GM12878 (cell line): ENCODE measurements around the gene RHOF. TPM values are rescaled to one million over a fixed set of nuclear protein-coding genes. Genes with fewer than 3 reads are reported as not detected.

Experiments
- ATAC-seq: fragments of 200-7000 bp; cut with Tn5 transposase; 3 replicates; pipeline ENCODE4 v1.9.1; 2020; ENCODE audit warnings: mild to moderate bottlenecking, moderate library complexity
- BruUV-seq: library from RNA; stranded (reverse); fragments of 400-500 nt; replicated peaks from 2 replicates; lab custom pipeline; 2021; lab: Mats Ljungman, UMichigan
- CTCF ChIA-PET: fragments of 300-600 bp; sonication (Branson Sonifier 250); formaldehyde crosslinking; extraction: SDS; loops from one replicate; lab custom pipeline; 2021; ENCODE audit warnings: inconsistent platforms; lab: Yijun Ruan, JAX
- POLR2A ChIA-PET: fragments of 350-600 bp; formaldehyde crosslinking; extraction: SDS; loops from one replicate; lab custom pipeline; 2021; ENCODE audit warnings: inconsistent platforms; lab: Charles Lee
- RAD21 ChIA-PET: fragments of 300-600 bp; sonication (Branson Sonifier 250); formaldehyde crosslinking; loops from one replicate; lab custom pipeline; 2023; ENCODE audit warnings: antibody characterized with exemption; ENCODE audit not compliant: unreplicated experiment; lab: Charles Lee
- SMC1A ChIA-PET: fragments of 300-600 bp; sonication (Branson Sonifier 250); formaldehyde crosslinking; loops from one replicate; lab custom pipeline; 2023; ENCODE audit not compliant: unreplicated experiment, uncharacterized antibody; lab: Charles Lee
- DNase-seq: peaks from one replicate; pipeline ENCODE4 v3.0.0-alpha.2; 2011; ENCODE audit warnings: low read depth, low spot score
- FAIRE-seq: peaks from 3 replicates; lab custom pipeline; 2011; peaks lifted over from hg19 to GRCh38; lab: Jason Lieb, UNC
- H2AFZ ChIP-seq: 2 replicates; pipeline ENCODE4 v1.6.0; 2011; ENCODE audit warnings: low read depth, low read length, control low read depth; ENCODE audit not compliant: control insufficient read depth
- H3K27ac ChIP-seq: 2 replicates; pipeline ENCODE4 v1.5.1; 2011; ENCODE audit warnings: control low read depth; ENCODE audit not compliant: control insufficient read depth, insufficient read depth
- H3K27me3 ChIP-seq, 2 experiments: replicated peaks in 1 of 2; 2 replicates each; pipeline versions ENCODE4 v1.6.0 to v1.6.1; 2011; ENCODE audit warnings: low read length in 1 of 2; ENCODE audit not compliant: control insufficient read depth in 2 of 2, insufficient read depth in 2 of 2
- H3K36me3 ChIP-seq, 2 experiments: 2 replicates each; pipeline ENCODE4 v1.5.1; 2011; ENCODE audit warnings: low read length in 1 of 2; ENCODE audit not compliant: control insufficient read depth in 2 of 2, insufficient read depth in 2 of 2
- H3K4me1 ChIP-seq: 2 replicates; pipeline ENCODE4 v1.6.1; 2011; ENCODE audit warnings: mild to moderate bottlenecking, low read length, moderate library complexity, mixed read lengths; ENCODE audit not compliant: control insufficient read depth, insufficient read depth
- H3K4me2 ChIP-seq: 2 replicates; pipeline ENCODE4 v1.6.0; 2011; ENCODE audit warnings: control low read depth; ENCODE audit not compliant: control insufficient read depth, insufficient read depth
- H3K4me3 ChIP-seq: fragments of 200-600 bp; sonication (generic); 2 replicates; pipeline ENCODE4 v1.5.1; 2016
- H3K79me2 ChIP-seq: 2 replicates; pipeline ENCODE4 v1.6.0; 2011; ENCODE audit warnings: low read length; ENCODE audit not compliant: control insufficient read depth, insufficient read depth
- H3K9ac ChIP-seq: 2 replicates; pipeline ENCODE4 v1.8.0; 2011; ENCODE audit warnings: low read length, control low read depth, mixed read lengths; ENCODE audit not compliant: control insufficient read depth, insufficient read depth
- H3K9me3 ChIP-seq: replicated peaks from 3 replicates; pipeline ENCODE4 v1.5.1; 2011; ENCODE audit warnings: mild to moderate bottlenecking, low read length; ENCODE audit not compliant: control insufficient read depth, insufficient read depth
- H4K20me1 ChIP-seq: 2 replicates; pipeline ENCODE4 v1.6.0; 2011; ENCODE audit not compliant: control insufficient read depth, insufficient read depth
- EGR1 ChIP-seq, 2 experiments: IDR thresholded peaks; 1 replicate in 1 of 2; 2 replicates in 1 of 2; pipeline ENCODE4 v1.6.1; 2011 to 2012; ENCODE audit warnings: low read depth in 2 of 2, low read length in 2 of 2, borderline replicate concordance in 1 of 2, mild to moderate bottlenecking in 1 of 2, moderate library complexity in 1 of 2
- ETV6 ChIP-seq, 2 experiments: fragments of 450-650 bp in 1 of 2; IDR thresholded peaks in 1 of 2; conservative IDR thresholded peaks in 1 of 2; 2 replicates each; pipeline ENCODE4 v1.6.1; 2014; ENCODE audit warnings: antibody characterized with exemption in 1 of 2, borderline replicate concordance in 1 of 2, low read depth in 1 of 2, mild to moderate bottlenecking in 1 of 2, moderate library complexity in 1 of 2
- IKZF1 ChIP-seq: fragments of 450-650 bp; conservative IDR thresholded peaks from 2 replicates; pipeline ENCODE4 v1.6.1; 2017; ENCODE audit warnings: antibody characterized with exemption, mild to moderate bottlenecking
- SIX5 ChIP-seq: IDR thresholded peaks from 2 replicates; pipeline ENCODE4 v1.6.1; 2011; ENCODE audit warnings: mild to moderate bottlenecking, low read depth, low read length, moderate library complexity; ENCODE audit not compliant: severe bottlenecking
- WGBS: methylation state at CpG from one replicate; pipeline ENCODE4 v1.1.6; 2016; ENCODE audit warnings: low lambda C conversion rate; ENCODE audit not compliant: insufficient replicate concordance, insufficient coverage; ENCODE audit errors: missing lambda C conversion rate; 5-methylcytosine and 5-hydroxymethylcytosine counted together
- in situ Hi-C: fragments of 300-500 bp; cut with MboI; formaldehyde crosslinking; loops from 9 replicates; pipeline ENCODE4 v1.14.3; 2018; ENCODE audit warnings: mixed read lengths
- intact Hi-C: fragments of 100-400 bp; cut with micrococcal nuclease; formaldehyde crosslinking; loops from one replicate; pipeline ENCODE4 v1.14.2; 2022; ENCODE audit not compliant: unreplicated experiment
- polyA plus RNA-seq, 11 experiments: library from polyadenylated mRNA; depleted of rRNA in 4 of 11; unstranded in 6 of 11; stranded (reverse) in 5 of 11; fragments of >200 nt; fragmentation: Nextera tagmentation in 4 of 11; fragmentation: Illumina TruSeq in 1 of 11; extraction: Ambion mirVana in 4 of 11; extraction: Trizol in 1 of 11; gene quantifications; 1 replicate in 1 of 11; 2 replicates in 10 of 11; pipeline versions ENCODE4 v1.2.1 to v1.2.3, GENCODE V29; 2011 to 2016; ENCODE audit warnings: inconsistent platforms in 2 of 11, missing spikeins in 2 of 11, low read depth in 1 of 11
- total RNA-seq, 4 experiments: library from RNA; depleted of rRNA in 3 of 4; stranded (reverse); fragments of >200 nt in 3 of 4; fragmentation: Illumina TruSeq in 1 of 4; extraction: Trizol in 1 of 4; gene quantifications; 2 replicates each; pipeline versions ENCODE4 v1.2.1 to v1.2.3, GENCODE V29; 2013 to 2021
- TF ChIP-seq, protein P1 (sequence below): fragments of 450-650 bp; formaldehyde crosslinking; IDR thresholded peaks from 2 replicates; pipeline ENCODE4 v1.5.0; 2022; ENCODE audit warnings: mild to moderate bottlenecking, missing genetic modification characterization
- TF ChIP-seq, protein P2 (sequence below): IDR thresholded peaks from 2 replicates; pipeline ENCODE4 v1.6.1; 2012; ENCODE audit warnings: improper control_type of control experiment, low read depth, low read length; ENCODE audit not compliant: insufficient replicate concordance
- TF ChIP-seq, protein P3 (sequence below): fragments of 450-650 bp; IDR thresholded peaks from 2 replicates; pipeline ENCODE4 v1.6.1; 2017; ENCODE audit warnings: low read depth, mild to moderate bottlenecking, moderate library complexity
- TF ChIP-seq, protein P4 (sequence below): fragments of 450-650 bp; IDR thresholded peaks from 2 replicates; pipeline ENCODE4 v1.6.1; 2017; ENCODE audit warnings: antibody characterized with exemption, mild to moderate bottlenecking, moderate library complexity

RHOF gene
- total and polyA plus RNA-seq, 10 of the 15 experiments (the other 5 are each of a cell fraction or from before 2014, with no cell fraction given): 6.1 to 78.7 (median 39.7) TPM

DNA sequence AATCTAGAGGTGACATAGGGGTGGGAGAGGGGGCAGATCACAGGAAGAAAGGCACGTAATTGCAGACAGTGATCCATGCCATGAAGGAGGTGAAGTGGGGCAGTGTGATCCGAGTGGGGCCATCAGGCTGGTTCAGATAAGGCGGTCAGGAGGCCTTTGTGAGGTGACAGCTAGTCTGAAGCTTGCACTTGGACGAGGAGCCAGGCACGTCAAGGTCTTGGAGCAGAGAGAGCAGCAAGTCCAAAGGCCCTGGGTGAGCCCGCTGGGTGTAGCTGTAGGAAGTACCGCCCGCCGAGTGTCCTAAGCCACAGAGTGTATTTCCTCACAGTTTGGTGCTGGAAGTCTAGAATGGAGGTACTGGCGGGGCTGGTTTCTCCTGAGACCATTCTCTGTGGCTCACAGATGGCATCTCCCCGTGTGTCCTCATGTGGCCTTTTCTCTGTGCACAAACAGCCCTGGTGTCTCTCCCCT lies 23.6 kb downstream of the RHOF start:
- DNase-seq (no peak), FAIRE-seq (no peak), ATAC-seq (no peak)
- RAD21 ChIA-PET: interaction anchor here (1.1 to 1.5 kb wide), 2 partner anchors 25 to 29 kb away, joined by 3 to 7 read pairs; partner anchors contain the start of gene RHOF
- WGBS: 86% methylated on average over 11 of the region's 11 CpGs
- Histone ChIP-seq H2AFZ (no peak overlapping the region), H3K4me3 (no peak overlapping the region), H3K27ac (no peak overlapping the region), H3K27me3 (no peaks in the 10 kb centered on the region), H3K4me2 (no peak overlapping the region), H3K79me2 (no peaks in the 10 kb centered on the region), H4K20me1 (no peaks in the 10 kb centered on the region), H3K4me1 (peaks cover 3% of the 10 kb centered on the region; the same call in 1 of the 2 replicates), H3K36me3 (no peaks in the 10 kb centered on the region; a peak in 2 of 4 replicates), H3K9ac (no peak overlapping the region), H3K9me3 (no peaks in the 10 kb centered on the region)
- POLR2A ChIA-PET: interaction anchor here (1.0 kb wide), 1 partner anchor 32 kb away, joined by 3 read pairs; no protein-coding TSS in a partner anchor
- SMC1A ChIA-PET: no interaction called here
- BruUV-seq: no TSS peak
- intact Hi-C loops: no loop called here
- CTCF ChIA-PET: interaction anchor here (0.7 to 3.2 kb wide), 4 partner anchors 24 to 435 kb away, joined by 3 to 15 read pairs (median 4); partner anchors contain the start of gene RHOF
- in situ Hi-C loops: loop anchor here (5.0 kb wide), 1 partner anchor 68 kb away; no protein-coding TSS in a partner anchor
- TF ChIP-seq, protein P1, sequence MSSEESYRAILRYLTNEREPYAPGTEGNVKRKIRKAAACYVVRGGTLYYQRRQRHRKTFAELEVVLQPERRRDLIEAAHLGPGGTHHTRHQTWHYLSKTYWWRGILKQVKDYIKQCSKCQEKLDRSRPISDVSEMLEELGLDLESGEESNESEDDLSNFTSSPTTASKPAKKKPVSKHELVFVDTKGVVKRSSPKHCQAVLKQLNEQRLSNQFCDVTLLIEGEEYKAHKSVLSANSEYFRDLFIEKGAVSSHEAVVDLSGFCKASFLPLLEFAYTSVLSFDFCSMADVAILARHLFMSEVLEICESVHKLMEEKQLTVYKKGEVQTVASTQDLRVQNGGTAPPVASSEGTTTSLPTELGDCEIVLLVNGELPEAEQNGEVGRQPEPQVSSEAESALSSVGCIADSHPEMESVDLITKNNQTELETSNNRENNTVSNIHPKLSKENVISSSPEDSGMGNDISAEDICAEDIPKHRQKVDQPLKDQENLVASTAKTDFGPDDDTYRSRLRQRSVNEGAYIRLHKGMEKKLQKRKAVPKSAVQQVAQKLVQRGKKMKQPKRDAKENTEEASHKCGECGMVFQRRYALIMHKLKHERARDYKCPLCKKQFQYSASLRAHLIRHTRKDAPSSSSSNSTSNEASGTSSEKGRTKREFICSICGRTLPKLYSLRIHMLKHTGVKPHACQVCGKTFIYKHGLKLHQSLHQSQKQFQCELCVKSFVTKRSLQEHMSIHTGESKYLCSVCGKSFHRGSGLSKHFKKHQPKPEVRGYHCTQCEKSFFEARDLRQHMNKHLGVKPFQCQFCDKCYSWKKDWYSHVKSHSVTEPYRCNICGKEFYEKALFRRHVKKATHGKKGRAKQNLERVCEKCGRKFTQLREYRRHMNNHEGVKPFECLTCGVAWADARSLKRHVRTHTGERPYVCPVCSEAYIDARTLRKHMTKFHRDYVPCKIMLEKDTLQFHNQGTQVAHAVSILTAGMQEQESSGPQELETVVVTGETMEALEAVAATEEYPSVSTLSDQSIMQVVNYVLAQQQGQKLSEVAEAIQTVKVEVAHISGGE (CRISPR knock-in tag): no peak
- TF ChIP-seq, protein P2, sequence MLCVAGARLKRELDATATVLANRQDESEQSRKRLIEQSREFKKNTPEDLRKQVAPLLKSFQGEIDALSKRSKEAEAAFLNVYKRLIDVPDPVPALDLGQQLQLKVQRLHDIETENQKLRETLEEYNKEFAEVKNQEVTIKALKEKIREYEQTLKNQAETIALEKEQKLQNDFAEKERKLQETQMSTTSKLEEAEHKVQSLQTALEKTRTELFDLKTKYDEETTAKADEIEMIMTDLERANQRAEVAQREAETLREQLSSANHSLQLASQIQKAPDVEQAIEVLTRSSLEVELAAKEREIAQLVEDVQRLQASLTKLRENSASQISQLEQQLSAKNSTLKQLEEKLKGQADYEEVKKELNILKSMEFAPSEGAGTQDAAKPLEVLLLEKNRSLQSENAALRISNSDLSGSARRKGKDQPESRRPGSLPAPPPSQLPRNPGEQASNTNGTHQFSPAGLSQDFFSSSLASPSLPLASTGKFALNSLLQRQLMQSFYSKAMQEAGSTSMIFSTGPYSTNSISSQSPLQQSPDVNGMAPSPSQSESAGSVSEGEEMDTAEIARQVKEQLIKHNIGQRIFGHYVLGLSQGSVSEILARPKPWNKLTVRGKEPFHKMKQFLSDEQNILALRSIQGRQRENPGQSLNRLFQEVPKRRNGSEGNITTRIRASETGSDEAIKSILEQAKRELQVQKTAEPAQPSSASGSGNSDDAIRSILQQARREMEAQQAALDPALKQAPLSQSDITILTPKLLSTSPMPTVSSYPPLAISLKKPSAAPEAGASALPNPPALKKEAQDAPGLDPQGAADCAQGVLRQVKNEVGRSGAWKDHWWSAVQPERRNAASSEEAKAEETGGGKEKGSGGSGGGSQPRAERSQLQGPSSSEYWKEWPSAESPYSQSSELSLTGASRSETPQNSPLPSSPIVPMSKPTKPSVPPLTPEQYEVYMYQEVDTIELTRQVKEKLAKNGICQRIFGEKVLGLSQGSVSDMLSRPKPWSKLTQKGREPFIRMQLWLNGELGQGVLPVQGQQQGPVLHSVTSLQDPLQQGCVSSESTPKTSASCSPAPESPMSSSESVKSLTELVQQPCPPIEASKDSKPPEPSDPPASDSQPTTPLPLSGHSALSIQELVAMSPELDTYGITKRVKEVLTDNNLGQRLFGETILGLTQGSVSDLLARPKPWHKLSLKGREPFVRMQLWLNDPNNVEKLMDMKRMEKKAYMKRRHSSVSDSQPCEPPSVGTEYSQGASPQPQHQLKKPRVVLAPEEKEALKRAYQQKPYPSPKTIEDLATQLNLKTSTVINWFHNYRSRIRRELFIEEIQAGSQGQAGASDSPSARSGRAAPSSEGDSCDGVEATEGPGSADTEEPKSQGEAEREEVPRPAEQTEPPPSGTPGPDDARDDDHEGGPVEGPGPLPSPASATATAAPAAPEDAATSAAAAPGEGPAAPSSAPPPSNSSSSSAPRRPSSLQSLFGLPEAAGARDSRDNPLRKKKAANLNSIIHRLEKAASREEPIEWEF: no peak
- TF ChIP-seq, protein P3, sequence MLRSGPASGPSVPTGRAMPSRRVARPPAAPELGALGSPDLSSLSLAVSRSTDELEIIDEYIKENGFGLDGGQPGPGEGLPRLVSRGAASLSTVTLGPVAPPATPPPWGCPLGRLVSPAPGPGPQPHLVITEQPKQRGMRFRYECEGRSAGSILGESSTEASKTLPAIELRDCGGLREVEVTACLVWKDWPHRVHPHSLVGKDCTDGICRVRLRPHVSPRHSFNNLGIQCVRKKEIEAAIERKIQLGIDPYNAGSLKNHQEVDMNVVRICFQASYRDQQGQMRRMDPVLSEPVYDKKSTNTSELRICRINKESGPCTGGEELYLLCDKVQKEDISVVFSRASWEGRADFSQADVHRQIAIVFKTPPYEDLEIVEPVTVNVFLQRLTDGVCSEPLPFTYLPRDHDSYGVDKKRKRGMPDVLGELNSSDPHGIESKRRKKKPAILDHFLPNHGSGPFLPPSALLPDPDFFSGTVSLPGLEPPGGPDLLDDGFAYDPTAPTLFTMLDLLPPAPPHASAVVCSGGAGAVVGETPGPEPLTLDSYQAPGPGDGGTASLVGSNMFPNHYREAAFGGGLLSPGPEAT: no peak
- TF ChIP-seq ETV6 (conservative IDR thresholded peaks at IDR 0.05 in 1 of 2, IDR thresholded peaks at IDR 0.05 in 1 of 2; ENCODE audit: borderline replicate concordance in 1 of 2, low read depth in 1 of 2) (no peak), SIX5 (no peak), IKZF1 (no peak), EGR1 (IDR thresholded peaks at IDR 0.05; ENCODE audit: borderline replicate concordance in 1 of 2, low read depth in 2 of 2, low read length in 2 of 2) (no peak)
- TF ChIP-seq, protein P4, sequence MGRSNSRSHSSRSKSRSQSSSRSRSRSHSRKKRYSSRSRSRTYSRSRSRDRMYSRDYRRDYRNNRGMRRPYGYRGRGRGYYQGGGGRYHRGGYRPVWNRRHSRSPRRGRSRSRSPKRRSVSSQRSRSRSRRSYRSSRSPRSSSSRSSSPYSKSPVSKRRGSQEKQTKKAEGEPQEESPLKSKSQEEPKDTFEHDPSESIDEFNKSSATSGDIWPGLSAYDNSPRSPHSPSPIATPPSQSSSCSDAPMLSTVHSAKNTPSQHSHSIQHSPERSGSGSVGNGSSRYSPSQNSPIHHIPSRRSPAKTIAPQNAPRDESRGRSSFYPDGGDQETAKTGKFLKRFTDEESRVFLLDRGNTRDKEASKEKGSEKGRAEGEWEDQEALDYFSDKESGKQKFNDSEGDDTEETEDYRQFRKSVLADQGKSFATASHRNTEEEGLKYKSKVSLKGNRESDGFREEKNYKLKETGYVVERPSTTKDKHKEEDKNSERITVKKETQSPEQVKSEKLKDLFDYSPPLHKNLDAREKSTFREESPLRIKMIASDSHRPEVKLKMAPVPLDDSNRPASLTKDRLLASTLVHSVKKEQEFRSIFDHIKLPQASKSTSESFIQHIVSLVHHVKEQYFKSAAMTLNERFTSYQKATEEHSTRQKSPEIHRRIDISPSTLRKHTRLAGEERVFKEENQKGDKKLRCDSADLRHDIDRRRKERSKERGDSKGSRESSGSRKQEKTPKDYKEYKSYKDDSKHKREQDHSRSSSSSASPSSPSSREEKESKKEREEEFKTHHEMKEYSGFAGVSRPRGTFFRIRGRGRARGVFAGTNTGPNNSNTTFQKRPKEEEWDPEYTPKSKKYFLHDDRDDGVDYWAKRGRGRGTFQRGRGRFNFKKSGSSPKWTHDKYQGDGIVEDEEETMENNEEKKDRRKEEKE: no peak
